HEK293 (cell line): Measurements from ENCODE around the gene SYNPO2.

ENCODE experiments used
- CTCF ChIA-PET: fragments of 350-600 bp; formaldehyde crosslinking; extraction: SDS; loops from one replicate; lab custom pipeline; 2021; ENCODE audit warnings: antibody characterized with exemption; lab: Yijun Ruan, JAX
- POLR2A ChIA-PET: fragments of 300-600 bp; formaldehyde crosslinking; extraction: SDS; loops from one replicate; lab custom pipeline; 2020; ENCODE audit warnings: antibody characterized with exemption, inconsistent platforms; lab: Yijun Ruan, JAX
- H3K27ac ChIP-seq: fragments of 200-500 bp; sonication (Bioruptor generic); 2 replicates; pipeline ENCODE4 v1.5.1; 2014; ENCODE audit warnings: low read depth, low read length, control low read depth, inconsistent platforms; ENCODE audit errors: extremely low read depth
- H3K36me3 ChIP-seq, 2 experiments: fragments of 200-500 bp in 1 of 2; sonication (Bioruptor generic) in 1 of 2; 1 replicate in 1 of 2; 2 replicates in 1 of 2; pipeline ENCODE4 v1.5.1; 2014 to 2017; ENCODE audit warnings: inconsistent platforms in 2 of 2, low read length in 2 of 2; ENCODE audit not compliant: control insufficient read depth in 2 of 2, insufficient read depth in 1 of 2
- H3K4me1 ChIP-seq: fragments of 200-500 bp; sonication (Bioruptor generic); 2 replicates; pipeline ENCODE4 v1.5.1; 2014; ENCODE audit warnings: mild to moderate bottlenecking, low read length, inconsistent platforms; ENCODE audit not compliant: control insufficient read depth, insufficient read depth
- H3K4me3 ChIP-seq: 2 replicates; pipeline ENCODE4 v1.5.1; 2011; ENCODE audit warnings: low read depth, mild to moderate bottlenecking, control low read depth, low read length, moderate library complexity
- H3K9me3 ChIP-seq: fragments of 200-500 bp; sonication (Bioruptor generic); 2 replicates; pipeline ENCODE4 v1.5.1; 2014; ENCODE audit warnings: low read depth, low read length, inconsistent platforms; ENCODE audit not compliant: control insufficient read depth, insufficient read depth
- BCL11A ChIP-seq: fragments of 450-650 bp; formaldehyde crosslinking; IDR thresholded peaks from 2 replicates; pipeline ENCODE4 v1.5.1; 2016; ENCODE audit warnings: low read depth, missing biosample characterization, missing genetic modification characterization
- BCL11B ChIP-seq: fragments of 450-650 bp; formaldehyde crosslinking; IDR thresholded peaks from 2 replicates; pipeline ENCODE4 v1.5.1; 2016; ENCODE audit warnings: low read depth, missing biosample characterization, missing genetic modification characterization
- INSM2 ChIP-seq: fragments of 450-650 bp; formaldehyde crosslinking; IDR thresholded peaks from 2 replicates; pipeline ENCODE4 v1.5.1; 2016; ENCODE audit warnings: missing biosample characterization, missing genetic modification characterization
- KLF1 ChIP-seq: fragments of 450-650 bp; formaldehyde crosslinking; IDR thresholded peaks from 2 replicates; pipeline ENCODE4 v1.5.1; 2016; ENCODE audit warnings: missing biosample characterization, missing genetic modification characterization
- KLF16 ChIP-seq: fragments of 450-650 bp; formaldehyde crosslinking; IDR thresholded peaks from 2 replicates; pipeline ENCODE4 v1.5.1; 2017; ENCODE audit warnings: missing biosample characterization, missing genetic modification characterization
- PRDM1 ChIP-seq: fragments of 450-650 bp; formaldehyde crosslinking; IDR thresholded peaks from 2 replicates; pipeline ENCODE4; 2016; ENCODE audit warnings: missing biosample characterization, missing genetic modification characterization
- PRDM10 ChIP-seq: fragments of 450-650 bp; formaldehyde crosslinking; IDR thresholded peaks from 2 replicates; pipeline ENCODE4 v1.5.1; 2016; ENCODE audit warnings: missing biosample characterization, missing genetic modification characterization
- ZBTB20 ChIP-seq: fragments of 450-650 bp; formaldehyde crosslinking; IDR thresholded peaks from 2 replicates; pipeline ENCODE4 v1.5.1; 2016; ENCODE audit warnings: missing biosample characterization, missing genetic modification characterization
- ZBTB49 ChIP-seq: fragments of 450-650 bp; formaldehyde crosslinking; IDR thresholded peaks from 2 replicates; pipeline ENCODE4 v1.5.1; 2016; ENCODE audit warnings: missing biosample characterization, missing genetic modification characterization, low read depth
- ZFP69B ChIP-seq: fragments of 450-650 bp; formaldehyde crosslinking; IDR thresholded peaks from 2 replicates; pipeline ENCODE4 v1.5.1; 2016; ENCODE audit warnings: missing biosample characterization, missing genetic modification characterization
- ZNF140 ChIP-seq: fragments of 450-650 bp; formaldehyde crosslinking; IDR thresholded peaks from 2 replicates; pipeline ENCODE4 v1.5.1; 2016; ENCODE audit warnings: missing biosample characterization, missing genetic modification characterization
- ZNF239 ChIP-seq: fragments of 450-650 bp; formaldehyde crosslinking; IDR thresholded peaks from 2 replicates; pipeline ENCODE4 v1.5.1; 2016; ENCODE audit warnings: missing biosample characterization, missing genetic modification characterization
- ZNF274 ChIP-seq, 2 experiments: fragments of 200-500 bp in 1 of 2; fragments of 450-650 bp in 1 of 2; sonication (Bioruptor generic) in 1 of 2; formaldehyde crosslinking in 1 of 2; IDR thresholded peaks; 2 replicates each; pipeline versions ENCODE4 v1.5.1 to v1.6.1; 2014 to 2016; ENCODE audit warnings: borderline replicate concordance in 1 of 2, inconsistent platforms in 1 of 2, low read length in 1 of 2, missing biosample characterization in 1 of 2, missing genetic modification characterization in 1 of 2
- ZNF354C ChIP-seq: fragments of 450-650 bp; formaldehyde crosslinking; IDR thresholded peaks from 2 replicates; pipeline ENCODE4 v1.5.1; 2016; ENCODE audit warnings: missing biosample characterization, missing genetic modification characterization, low read depth, borderline replicate concordance
- ZNF473 ChIP-seq: fragments of 450-650 bp; formaldehyde crosslinking; IDR thresholded peaks from 2 replicates; pipeline ENCODE4 v1.5.1; 2017; ENCODE audit warnings: missing biosample characterization, missing genetic modification characterization
- ZNF521 ChIP-seq: fragments of 450-650 bp; formaldehyde crosslinking; IDR thresholded peaks from 2 replicates; pipeline ENCODE4 v1.5.1; 2017; ENCODE audit warnings: missing biosample characterization, mild to moderate bottlenecking, missing genetic modification characterization
- ZNF529 ChIP-seq: fragments of 450-650 bp; formaldehyde crosslinking; IDR thresholded peaks from 2 replicates; pipeline ENCODE4 v1.5.1; 2017; ENCODE audit warnings: missing genetic modification characterization, missing biosample characterization; ENCODE audit not compliant: insufficient replicate concordance
- ZNF843 ChIP-seq: fragments of 450-650 bp; formaldehyde crosslinking; IDR thresholded peaks from 2 replicates; pipeline ENCODE4 v1.5.1; 2016; ENCODE audit warnings: missing biosample characterization, missing genetic modification characterization
- ZSCAN16 ChIP-seq: fragments of 450-650 bp; formaldehyde crosslinking; IDR thresholded peaks from 2 replicates; pipeline ENCODE4 v1.5.1; 2016; ENCODE audit warnings: missing biosample characterization, missing genetic modification characterization
- ZSCAN30 ChIP-seq: fragments of 450-650 bp; IDR thresholded peaks from 2 replicates; pipeline ENCODE4 v1.5.1; 2018; ENCODE audit warnings: missing biosample characterization, mild to moderate bottlenecking, missing genetic modification characterization, moderate library complexity

The SYNPO2 gene

GRCh38 chr4:118839221-118839927 is 49.3 kb upstream of the SYNPO2 start (continued):
- no peak for TF ChIP-seq KLF1 (tag by site-specific recombination)
- no peak for TF ChIP-seq PRDM10 (tag by site-specific recombination)
- TF ChIP-seq ZNF529 (tag by site-specific recombination): no peak
- no peak for TF ChIP-seq ZNF354C (tag by site-specific recombination)
- no peak for TF ChIP-seq BCL11A (tag by site-specific recombination)

GRCh38 chr4:118842055-118842454 is 46.6 kb upstream of the SYNPO2 start:
- Histone ChIP-seq H3K4me1 (no peaks in the 10 kb centered on the region), H3K4me3 (no peak overlapping the region), H3K36me3 (no peaks in the 10 kb centered on the region), H3K27ac (no peak overlapping the region), H3K9me3 (no peaks in the 10 kb centered on the region)
- TF ChIP-seq BCL11B (tag by site-specific recombination) (no peak), ZNF843 (tag by site-specific recombination) (no peak), PRDM1 (no peak), ZNF274 (IDR thresholded peaks at IDR 0.05; ENCODE audit: low read length) (no peak), ZNF274 (tag by site-specific recombination; IDR thresholded peaks at IDR 0.05; ENCODE audit: borderline replicate concordance) (no peak)
- ChIA-PET CTCF (no interaction called here), POLR2A (no interaction called here)

GRCh38 chr4:118843237-118843636 is 45.4 kb upstream of the SYNPO2 start:
- Histone ChIP-seq H3K9me3 (no peaks in the 10 kb centered on the region), H3K4me1 (no peaks in the 10 kb centered on the region), H3K4me3 (no peak overlapping the region), H3K27ac (no peak overlapping the region), H3K36me3 (no peaks in the 10 kb centered on the region)
- CTCF ChIA-PET: no interaction called here
- POLR2A ChIA-PET: no interaction called here
- TF ChIP-seq ZNF274 (IDR thresholded peaks at IDR 0.05; ENCODE audit: low read length): no peak
- no peak for TF ChIP-seq ZNF274 (tag by site-specific recombination; IDR thresholded peaks at IDR 0.05; ENCODE audit: borderline replicate concordance)
- TF ChIP-seq ZNF521: no peak
- TF ChIP-seq ZNF239 (tag by site-specific recombination): no peak
- no peak for TF ChIP-seq ZNF473 (tag by site-specific recombination)
- TF ChIP-seq ZBTB49 (tag by site-specific recombination): no peak
- no peak for TF ChIP-seq ZSCAN30 (tag by site-specific recombination)
- TF ChIP-seq BCL11B (tag by site-specific recombination): no peak
- no peak for TF ChIP-seq ZBTB20 (tag by site-specific recombination)
- no peak for TF ChIP-seq KLF16 (tag by site-specific recombination)
- no peak for TF ChIP-seq INSM2
- TF ChIP-seq ZNF140 (tag by site-specific recombination): no peak
- no peak for TF ChIP-seq ZFP69B
- TF ChIP-seq ZSCAN16: no peak
